C4-2B (cell line): Measurements from ENCODE around the gene INHA.

Source experiments
- H3K27ac ChIP-seq: fragments of 450-650 bp; 2 replicates; pipeline ENCODE4 v1.5.1; 2017
- ZFX ChIP-seq: fragments of 450-650 bp; IDR thresholded peaks from 2 replicates; pipeline ENCODE4 v1.6.1; 2017
- TF ChIP-seq, protein P1 (sequence below): fragments of 450-650 bp; conservative IDR thresholded peaks from 2 replicates; pipeline ENCODE4 v1.5.1; 2017; ENCODE audit warnings: mild to moderate bottlenecking

Gene INHA

DNA sequence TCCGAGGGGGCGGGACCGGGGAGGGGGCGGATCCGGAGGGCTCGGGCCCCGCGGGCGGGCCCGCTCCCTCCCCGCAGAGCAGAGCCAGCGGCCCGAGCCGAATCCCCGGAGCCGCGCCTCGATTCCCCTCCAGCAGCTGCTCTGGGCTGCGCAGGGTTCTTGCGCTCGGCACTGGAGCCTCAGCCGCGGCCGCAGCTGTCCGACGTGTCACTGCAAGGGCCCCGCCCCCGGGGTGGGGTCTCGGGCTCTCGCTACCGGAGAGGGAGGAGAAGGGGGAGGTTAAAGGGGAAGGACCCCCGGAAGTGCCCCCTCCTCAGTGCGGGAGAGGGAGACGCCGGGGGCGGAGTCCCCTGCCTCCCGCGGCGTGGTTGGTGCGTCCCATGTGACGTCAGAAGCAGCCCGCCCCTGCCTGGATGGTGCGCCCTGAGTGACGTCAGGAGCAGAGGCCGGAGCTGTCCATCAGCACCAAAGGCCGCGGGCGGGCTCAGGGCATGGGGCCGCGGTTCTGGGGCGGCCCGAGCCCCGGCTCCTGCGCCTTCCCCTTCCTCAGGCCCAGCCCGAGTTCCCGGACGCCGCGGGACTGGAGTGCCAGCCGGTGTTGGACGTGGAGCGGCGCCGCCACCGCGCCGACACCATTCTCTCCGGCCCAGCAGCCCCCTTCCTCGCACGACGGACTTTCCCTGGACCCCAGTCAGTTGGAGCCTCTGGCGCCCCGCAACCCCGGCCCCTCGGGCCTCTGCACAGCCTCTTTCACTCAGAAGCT lies 28.3 kb upstream of the INHA start, which contains the start of the genes CHPF and TMEM198:
Gene CHPF, minus strand, starts transcription at position 214 of the 763 bp plus-strand sequence. CDS start 271 bp downstream, outside the sequence.
Gene TMEM198, plus strand, starts transcription at position 433 of the 763 bp plus-strand sequence. CDS start 700 bp downstream, outside the sequence.
- H3K27ac ChIP-seq, result peak within 1 kb of the TSS; percentile 79
- TF ChIP-seq, protein P1, sequence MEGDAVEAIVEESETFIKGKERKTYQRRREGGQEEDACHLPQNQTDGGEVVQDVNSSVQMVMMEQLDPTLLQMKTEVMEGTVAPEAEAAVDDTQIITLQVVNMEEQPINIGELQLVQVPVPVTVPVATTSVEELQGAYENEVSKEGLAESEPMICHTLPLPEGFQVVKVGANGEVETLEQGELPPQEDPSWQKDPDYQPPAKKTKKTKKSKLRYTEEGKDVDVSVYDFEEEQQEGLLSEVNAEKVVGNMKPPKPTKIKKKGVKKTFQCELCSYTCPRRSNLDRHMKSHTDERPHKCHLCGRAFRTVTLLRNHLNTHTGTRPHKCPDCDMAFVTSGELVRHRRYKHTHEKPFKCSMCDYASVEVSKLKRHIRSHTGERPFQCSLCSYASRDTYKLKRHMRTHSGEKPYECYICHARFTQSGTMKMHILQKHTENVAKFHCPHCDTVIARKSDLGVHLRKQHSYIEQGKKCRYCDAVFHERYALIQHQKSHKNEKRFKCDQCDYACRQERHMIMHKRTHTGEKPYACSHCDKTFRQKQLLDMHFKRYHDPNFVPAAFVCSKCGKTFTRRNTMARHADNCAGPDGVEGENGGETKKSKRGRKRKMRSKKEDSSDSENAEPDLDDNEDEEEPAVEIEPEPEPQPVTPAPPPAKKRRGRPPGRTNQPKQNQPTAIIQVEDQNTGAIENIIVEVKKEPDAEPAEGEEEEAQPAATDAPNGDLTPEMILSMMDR, result no peak
- TF ChIP-seq ZFX, result no peak; the same call in 1 of the 2 replicates

DNA sequence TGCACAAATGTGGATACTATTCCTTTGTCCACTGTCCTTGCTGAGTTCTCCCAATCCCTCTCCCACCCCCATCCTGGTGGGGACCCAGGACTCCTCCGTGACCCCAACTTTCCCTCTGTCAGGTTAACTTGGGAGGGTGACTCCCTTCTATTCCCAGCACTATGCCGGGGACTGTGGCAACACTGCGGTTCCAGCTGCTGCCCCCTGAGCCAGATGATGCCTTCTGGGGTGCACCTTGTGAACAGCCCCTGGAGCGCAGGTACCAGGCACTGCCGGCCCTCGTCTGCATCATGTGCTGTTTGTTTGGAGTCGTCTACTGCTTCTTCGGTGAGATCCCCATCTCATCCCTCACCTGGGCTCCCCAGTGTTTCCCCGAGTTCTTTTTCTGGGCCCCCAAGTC lies 27.5 kb upstream of the INHA start:
- no peak overlapping the region for H3K27ac ChIP-seq
- no peak for TF ChIP-seq ZFX
- TF ChIP-seq, protein P1, result no peak

DNA sequence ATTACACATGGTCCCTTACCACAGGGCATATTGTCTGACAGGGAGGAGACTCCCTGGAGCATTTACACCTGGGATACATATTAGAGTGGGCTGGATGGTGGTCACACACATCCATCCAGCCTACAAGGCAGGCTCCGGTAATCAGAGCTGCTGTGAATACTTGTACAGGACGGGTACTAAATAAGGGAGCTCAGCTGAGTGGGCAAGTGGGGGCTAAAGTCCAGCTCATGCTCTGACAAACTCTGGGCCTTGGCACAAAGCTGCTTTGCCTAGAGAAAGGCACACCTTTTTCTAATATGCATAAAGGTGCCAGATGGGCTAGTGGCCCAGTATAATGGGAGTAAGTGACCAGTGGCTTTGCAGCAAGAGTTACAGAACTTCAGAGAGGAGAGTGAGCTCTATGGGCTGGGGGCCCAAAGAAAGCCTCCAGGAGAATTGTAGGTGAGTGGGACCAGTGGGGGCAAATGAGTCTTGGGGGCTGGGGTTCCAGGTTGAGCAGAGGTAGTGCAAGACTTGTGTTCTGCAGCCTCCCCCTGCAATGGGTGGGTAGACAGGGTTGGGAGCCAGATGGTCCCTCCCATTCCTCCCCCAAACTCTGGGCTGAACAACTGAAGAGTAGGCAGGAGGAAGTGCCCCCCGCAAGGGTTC lies 26.7 kb upstream of the INHA start:
- TF ChIP-seq ZFX, result no peak
- TF ChIP-seq, protein P1, result no peak
- no peak overlapping the region for H3K27ac ChIP-seq

DNA sequence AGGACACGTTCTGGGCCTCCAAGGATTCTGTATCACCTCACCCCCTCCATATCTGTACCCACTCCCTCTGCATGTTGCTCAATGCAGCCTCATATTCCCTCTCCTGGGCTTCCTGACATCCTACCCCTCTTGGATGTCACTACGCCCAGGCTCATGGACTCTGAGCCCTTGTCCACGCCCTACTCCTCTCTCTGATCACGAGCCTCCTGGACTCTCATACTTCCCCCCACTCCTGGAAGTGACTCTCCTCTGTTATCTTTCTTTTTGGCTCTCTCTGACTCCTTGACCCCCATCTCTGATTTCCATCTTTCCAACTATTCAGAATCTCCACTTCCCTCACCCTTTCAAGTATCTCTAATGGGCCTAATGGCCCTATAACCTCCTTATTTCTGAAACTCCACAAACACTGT lies 26.2 kb upstream of the INHA start:
- TF ChIP-seq ZFX, result no peak
- TF ChIP-seq, protein P1, result no peak
- H3K27ac ChIP-seq, result no peak overlapping the region

DNA sequence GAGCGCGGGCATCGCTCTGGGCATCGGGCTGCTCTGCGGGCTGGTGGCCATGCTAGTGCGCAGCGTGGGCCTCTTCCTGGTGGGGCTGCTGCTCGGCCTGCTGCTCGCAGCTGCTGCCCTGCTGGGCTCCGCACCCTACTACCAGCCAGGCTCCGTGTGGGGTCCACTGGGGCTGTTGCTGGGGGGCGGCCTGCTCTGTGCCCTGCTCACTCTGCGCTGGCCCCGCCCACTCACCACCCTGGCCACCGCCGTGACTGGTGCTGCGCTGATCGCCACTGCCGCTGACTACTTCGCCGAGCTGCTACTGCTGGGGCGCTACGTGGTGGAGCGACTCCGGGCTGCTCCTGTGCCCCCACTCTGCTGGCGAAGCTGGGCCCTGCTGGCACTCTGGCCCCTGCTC lies 24.5 kb upstream of the INHA start:
- no peak for TF ChIP-seq ZFX
- TF ChIP-seq, protein P1, result no peak
- no peak overlapping the region for H3K27ac ChIP-seq

DNA sequence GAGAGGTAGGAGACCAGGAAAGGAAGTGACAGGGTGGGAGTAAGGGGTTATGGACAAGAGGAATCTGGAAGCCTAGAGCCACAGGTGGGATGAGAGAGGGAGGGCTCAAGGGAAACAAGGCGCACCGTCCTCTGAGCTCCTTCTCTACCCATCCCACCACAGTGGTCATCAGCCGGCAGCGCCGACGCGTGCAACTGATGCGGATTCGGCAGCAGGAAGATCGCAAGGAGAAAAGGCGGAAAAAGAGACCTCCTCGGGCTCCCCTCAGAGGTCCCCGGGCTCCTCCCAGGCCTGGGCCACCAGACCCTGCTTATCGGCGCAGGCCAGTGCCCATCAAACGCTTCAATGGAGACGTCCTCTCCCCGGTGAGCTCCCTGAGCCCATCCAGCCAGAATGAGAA lies 23.1 kb upstream of the INHA start:
- TF ChIP-seq, protein P1, result no peak
- no peak for TF ChIP-seq ZFX
- no peak overlapping the region for H3K27ac ChIP-seq

DNA sequence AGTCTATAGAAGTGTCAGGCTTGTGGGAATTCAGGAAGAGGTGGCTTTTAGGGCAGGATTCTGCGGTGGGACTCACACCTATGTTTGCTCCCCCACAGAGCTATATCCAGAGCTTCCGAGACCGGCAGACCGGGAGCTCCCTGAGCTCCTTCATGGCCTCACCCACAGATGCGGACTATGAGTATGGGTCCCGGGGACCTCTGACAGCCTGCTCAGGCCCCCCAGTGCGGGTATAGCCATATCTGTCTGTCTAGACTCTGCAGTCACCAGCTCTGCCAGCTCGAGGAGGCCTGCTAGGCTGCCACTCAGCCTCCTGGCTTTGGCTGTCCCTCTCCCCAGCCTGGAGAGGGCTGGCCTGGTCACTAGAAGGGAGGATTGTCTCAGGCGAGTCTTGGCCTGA lies 22.5 kb upstream of the INHA start:
- TF ChIP-seq ZFX, result no peak
- TF ChIP-seq, protein P1, result no peak
- no peak overlapping the region for H3K27ac ChIP-seq
